AML-193 (cell line): ENCODE results near the gene CLK1.
A peak's percentile ranks its signal among the peaks of the same experiment; 100 is the strongest.
"Not testable (repeated sequence)": the region's sequence is repeated elsewhere in the genome, so short reads cannot be mapped to it uniquely, and the experiment has no call there.

Experiments used
- DNase-seq, 2 experiments: peaks; one replicate each; lab custom pipeline; 2025; lab: John Stamatoyannopoulos, UW

CLK1 gene

GRCh38 chr2:200851398-200852248, 12.8 kb downstream of the CLK1 start:
- no peak for DNase-seq

- DNase-seq: no peak
Measured at GRCh38 chr2:200850512-200851256, 13.8 kb downstream of the CLK1 start.

- no peak for DNase-seq
Measured at GRCh38 chr2:200847939-200848338, 16.5 kb downstream of the CLK1 start.

GRCh38 chr2:200847269-200847668, 17.2 kb downstream of the CLK1 start:
- DNase-seq: no peak

GRCh38 chr2:200845669-200846325, 18.7 kb downstream of the CLK1 start:
- DNase-seq: no peak

DNA sequence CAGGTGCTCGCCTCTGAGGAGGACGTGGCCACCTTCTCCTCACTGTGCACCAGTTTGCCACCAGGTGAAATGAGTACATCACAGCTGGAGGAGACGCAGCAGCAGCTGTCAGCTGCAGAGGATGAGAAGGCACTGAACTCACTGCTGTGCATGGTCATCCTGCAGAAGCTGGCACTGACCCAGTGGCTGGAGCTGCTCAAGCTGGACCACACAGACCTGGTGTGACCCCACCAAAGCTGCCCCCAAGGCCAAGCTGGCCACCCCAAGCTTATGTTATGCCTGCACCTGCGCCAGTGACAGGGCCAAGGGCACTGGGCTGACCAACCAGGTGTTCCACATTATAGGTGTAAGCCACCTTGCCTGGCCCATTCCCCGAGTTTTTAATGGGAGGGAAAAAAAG, 19.3 kb downstream of the CLK1 start:
- no peak for DNase-seq

- no peak for DNase-seq
Measured at GRCh38 chr2:200843993-200844948, 20.2 kb downstream of the CLK1 start.

DNA sequence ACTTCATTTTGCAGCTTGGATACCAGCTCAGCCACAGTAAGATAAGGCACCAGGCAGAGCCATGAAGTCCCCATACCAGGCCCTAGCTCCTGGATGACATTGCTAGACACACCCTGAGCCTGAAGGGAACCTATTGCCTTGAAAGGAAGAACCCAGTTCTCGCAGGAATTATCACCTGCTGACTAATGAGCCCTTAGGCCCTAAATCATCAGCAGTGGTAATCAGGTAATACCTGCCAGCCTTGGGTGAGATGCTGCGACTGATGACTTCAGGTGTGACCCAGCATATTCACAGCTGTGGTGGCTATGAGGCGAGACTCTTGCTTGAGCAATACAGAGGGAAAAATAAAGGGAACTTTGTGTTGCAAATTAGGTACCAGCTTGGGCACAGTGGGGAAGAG, 24.9 kb downstream of the CLK1 start:
- no peak for DNase-seq

- DNase-seq: no peak
Measured at GRCh38 chr2:200834701-200835100, 29.8 kb downstream of the CLK1 start.

DNA sequence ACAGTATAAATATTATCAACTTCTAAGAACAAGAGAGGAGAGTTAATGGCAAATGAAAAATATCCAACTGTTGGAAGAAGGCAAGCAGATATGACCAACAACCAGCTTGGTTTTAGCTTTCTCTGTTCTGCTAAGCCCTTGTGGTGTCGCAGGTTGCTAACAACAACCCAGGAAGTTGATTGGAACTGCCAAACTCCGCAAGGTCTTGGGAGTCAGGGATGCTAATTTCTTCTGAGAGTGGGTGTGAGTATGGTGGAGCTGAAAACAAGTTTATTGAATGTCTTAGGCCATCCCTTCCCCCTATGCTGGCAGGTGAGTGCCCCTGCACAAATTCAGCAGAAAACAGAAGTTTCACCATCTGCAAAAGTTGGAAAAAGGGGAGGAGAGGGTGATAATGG, 35.2 kb downstream of the CLK1 start:
- no peak for DNase-seq

DNA sequence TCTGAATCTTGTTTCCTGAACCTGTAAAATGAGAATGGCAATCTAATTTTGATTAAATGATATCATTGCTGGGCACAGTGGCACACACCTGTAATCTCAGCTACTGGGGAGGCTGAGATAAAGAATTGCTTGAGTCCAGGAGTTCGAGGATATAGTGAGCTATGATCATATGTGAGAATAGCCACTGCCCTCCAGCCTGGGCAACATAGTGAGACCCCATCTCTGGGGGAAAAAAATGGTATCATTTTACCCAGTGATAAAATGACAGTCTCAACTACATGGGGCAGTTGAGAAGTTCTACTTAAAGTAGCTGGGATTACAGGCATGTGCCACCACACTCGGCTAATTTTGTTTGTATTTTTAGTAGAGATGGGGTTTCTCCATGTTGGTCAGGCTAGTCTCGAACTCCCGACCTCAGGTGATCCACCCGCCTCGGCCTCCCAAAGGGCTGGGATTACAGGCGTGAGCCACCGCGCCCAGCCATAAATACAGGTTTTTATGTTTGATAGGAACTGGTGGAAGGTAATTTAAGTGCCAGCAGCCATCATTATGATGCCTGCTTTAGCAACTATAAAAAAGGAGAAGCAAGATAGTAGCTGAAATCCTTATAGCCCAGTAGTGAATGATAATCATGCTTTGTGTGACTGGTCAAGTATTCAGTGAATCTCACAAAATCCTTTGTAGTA, 35.7 kb downstream of the CLK1 start:
- DNase-seq: no peak

DNA sequence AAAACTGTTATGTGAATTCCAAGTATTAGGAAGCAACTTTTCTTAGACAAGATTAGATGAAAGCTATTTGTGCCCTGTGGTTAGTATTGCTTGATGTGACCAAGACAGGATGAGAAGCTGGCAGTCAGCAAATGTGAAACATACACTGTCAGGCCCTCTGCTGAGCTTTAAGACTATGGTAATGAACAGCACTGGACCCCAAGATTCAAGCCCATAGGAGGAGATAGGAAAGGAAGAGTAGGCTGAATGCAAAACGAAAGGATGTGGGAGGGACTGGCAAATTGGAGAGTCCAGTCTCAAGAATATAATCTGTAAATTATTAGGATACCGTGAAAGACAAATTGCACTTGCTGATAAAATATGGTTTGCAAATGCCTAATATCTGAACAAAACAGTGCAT, 36.4 kb downstream of the CLK1 start:
- DNase-seq: no peak

DNA sequence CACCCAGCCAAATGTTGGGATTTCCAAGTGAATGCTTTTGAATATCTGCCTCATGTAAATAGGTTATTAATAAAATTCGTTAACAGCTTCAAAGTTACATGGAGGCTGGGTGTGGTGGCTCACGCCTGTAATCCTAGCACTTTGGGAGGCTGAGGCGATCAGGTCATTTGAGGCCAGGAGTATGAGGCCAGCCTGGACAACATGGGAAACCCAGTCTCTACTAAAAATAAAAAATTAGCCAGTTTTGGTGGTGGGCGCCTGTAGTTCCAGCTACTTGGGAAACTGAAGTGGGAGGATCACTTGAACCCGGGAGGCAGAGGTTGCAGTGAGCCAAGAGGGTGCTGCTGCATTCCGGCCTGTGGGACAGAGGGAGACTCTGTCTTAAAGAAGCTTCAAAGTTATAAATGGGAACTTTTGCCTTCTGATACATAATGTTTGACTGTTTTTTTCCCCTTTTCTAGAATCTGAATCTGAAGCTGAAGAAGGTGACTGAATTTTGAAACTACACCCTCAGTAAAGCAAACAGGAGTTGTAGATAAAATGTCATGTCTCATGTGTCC, 42.7 kb downstream of the CLK1 start:
- no peak for DNase-seq

DNA sequence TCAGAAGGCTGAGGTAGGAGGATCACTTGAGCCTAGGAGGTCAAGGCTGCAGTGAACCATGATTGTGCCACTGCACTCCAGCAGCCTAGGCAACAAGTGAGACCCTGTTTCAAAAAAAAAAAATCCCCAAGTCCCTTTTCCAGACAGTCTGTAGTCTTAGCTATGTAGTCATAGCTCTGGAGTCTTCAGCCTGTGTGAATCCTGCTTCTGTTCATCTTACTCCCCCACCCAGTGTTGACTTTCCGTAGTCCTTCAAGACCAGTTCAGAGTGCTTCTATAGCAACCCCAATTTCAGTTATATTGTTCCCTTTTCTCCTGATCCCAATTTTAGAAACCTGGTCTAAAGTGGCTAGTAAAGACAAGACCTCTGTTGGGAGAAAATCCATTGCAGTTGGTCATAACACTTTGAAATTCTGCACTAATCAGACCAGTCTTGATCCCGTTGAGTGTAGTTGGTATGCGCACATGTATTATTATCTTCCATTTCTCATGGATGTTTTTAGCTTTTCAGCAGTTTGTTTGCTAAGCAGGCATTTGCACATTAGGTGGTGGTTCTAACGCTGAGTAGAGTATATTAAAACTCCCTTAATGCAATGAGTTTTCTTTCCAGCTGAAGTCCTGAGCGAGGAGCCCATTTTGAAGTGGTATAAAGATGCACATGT, 43.8 kb downstream of the CLK1 start:
- DNase-seq: no peak

DNA sequence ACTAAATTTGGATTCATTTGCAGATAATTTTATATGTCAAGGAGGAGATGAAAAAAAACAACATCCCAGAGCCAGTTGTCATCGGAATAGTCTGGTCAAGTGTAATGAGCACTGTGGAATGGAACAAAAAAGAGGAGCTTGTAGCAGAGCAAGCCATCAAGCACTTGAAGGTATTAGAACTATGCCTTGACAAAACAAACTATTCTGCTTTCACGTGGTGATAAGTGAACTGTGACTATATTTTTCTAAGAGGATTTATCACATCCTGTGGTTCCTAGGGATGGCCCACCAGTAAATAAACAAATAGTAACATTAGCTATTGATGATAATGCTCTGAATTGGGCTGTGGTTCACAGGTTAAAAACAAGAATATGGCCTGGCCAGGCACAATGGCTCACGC, 45.7 kb downstream of the CLK1 start:
- not testable (repeated sequence) for DNase-seq

DNA sequence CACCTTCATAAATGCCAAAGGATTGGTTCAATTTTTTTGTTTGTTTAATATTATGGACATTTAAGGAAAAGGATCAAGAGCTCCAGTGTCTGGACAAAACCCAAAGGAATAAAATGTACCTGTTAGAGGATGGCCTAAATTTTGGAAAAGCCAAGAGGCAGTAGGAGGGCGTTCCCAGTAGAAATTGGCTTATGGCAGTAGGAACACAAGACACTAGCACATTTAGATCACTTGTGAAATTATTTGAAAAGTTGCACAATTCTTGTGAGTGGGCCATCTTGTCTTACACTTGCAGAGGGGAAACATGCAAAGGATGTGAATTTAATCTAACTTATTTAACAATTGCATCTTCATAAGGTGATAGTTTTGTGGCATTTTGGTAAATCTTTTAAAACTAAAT, 49.5 kb downstream of the CLK1 start:
- no peak for DNase-seq

DNA sequence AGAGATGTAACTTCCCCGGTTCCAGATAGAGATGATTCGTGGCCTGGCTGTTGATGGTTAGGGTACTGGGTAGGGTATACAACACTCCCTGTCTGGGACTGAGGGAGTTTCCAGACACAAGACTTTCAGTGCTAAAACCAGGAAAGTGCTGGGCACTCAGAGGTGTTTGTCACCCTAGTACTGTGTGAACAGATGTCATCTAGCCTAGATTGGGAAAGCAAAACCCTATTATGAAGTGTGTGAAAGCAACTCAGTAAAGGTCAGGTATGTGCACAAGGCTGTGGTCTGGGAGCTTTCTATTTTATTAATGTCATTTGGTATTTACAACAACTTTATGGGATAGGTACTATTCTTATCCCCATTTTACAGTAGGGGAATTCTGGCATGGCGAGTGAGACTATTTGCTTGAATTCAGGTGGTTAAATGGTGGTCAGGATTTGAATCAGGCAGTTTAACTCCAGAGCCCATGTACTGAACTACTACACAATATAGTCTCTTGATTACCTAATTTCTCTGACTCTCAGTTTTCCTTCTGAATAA, 50.1 kb downstream of the CLK1 start:
- DNase-seq: no peak

- peak; percentile 52 to 60 for DNase-seq
Measured at GRCh38 chr2:200812122-200813022, 52.1 kb downstream of the CLK1 start.
